Colonic mucosa (tissue), 4 donors: ENCODE data around the gene TMEM60. TPM values are rescaled to one million over a fixed set of nuclear protein-coding genes. Genes with fewer than 3 reads are reported as not detected.

Experiments
- DNase-seq: peaks from one replicate; pipeline ENCODE4 v3.0.0-alpha.2; 2020
- H3K27ac ChIP-seq: fragments of 200-600 bp; one replicate; pipeline ENCODE4 v1.8.0; 2021
- H3K27me3 ChIP-seq: fragments of 200-600 bp; one replicate; pipeline ENCODE4 v1.8.0; 2021
- H3K36me3 ChIP-seq: fragments of 200-600 bp; one replicate; pipeline ENCODE4 v1.8.0; 2021
- H3K4me1 ChIP-seq: fragments of 200-600 bp; one replicate; pipeline ENCODE4 v1.8.0; 2021; ENCODE audit warnings: mild to moderate bottlenecking
- H3K4me3 ChIP-seq: fragments of 200-600 bp; one replicate; pipeline ENCODE4 v1.8.0; 2021
- H3K9ac ChIP-seq, 2 donors: one replicate each; pipeline ENCODE4 v1.7.0; 2013; ENCODE audit warnings: control low read depth in 2 of 2, low read depth in 2 of 2, low read length in 2 of 2
- H3K9me3 ChIP-seq: fragments of 200-600 bp; one replicate; pipeline ENCODE4 v1.8.0; 2021
- intact Hi-C: fragments of 100-400 bp; cut with DNase I; formaldehyde crosslinking; loops from one replicate; pipeline ENCODE4 v1.14.1; 2022
- total RNA-seq, 2 donors: library from RNA; stranded (reverse); fragmentation: NEBNext Ultra II Directional in 1 of 2; extraction: Animal tissue kit (Norgen Biotek cat#: 25700) in 1 of 2; gene quantifications; one replicate each; pipeline ENCODE4 v1.2.1, GENCODE V29; 2021
- TF ChIP-seq, protein P1 (sequence below): fragments of 200-600 bp; IDR thresholded peaks from one replicate; pipeline ENCODE4 v1.8.0; 2022; ENCODE audit warnings: antibody characterized with exemption, mild to moderate bottlenecking
- donor health status: healthy.
- donor health status: DM: no; HTN: no; CAD: no.
- donor health status: DM: no; HTN: no; CAD: no.

TMEM60 gene
- total RNA-seq, 2 donors from 2014 or later, result 12.6 to 19.8 TPM

GRCh38 chr7:77752016-77752415 lies 46.2 kb downstream of the TMEM60 start:
- no peaks in the 10 kb centered on the region for H3K9me3 ChIP-seq
- no peak overlapping the region for H3K9ac ChIP-seq
- H3K4me3 ChIP-seq, result no peak overlapping the region
- TF ChIP-seq, protein P1, sequence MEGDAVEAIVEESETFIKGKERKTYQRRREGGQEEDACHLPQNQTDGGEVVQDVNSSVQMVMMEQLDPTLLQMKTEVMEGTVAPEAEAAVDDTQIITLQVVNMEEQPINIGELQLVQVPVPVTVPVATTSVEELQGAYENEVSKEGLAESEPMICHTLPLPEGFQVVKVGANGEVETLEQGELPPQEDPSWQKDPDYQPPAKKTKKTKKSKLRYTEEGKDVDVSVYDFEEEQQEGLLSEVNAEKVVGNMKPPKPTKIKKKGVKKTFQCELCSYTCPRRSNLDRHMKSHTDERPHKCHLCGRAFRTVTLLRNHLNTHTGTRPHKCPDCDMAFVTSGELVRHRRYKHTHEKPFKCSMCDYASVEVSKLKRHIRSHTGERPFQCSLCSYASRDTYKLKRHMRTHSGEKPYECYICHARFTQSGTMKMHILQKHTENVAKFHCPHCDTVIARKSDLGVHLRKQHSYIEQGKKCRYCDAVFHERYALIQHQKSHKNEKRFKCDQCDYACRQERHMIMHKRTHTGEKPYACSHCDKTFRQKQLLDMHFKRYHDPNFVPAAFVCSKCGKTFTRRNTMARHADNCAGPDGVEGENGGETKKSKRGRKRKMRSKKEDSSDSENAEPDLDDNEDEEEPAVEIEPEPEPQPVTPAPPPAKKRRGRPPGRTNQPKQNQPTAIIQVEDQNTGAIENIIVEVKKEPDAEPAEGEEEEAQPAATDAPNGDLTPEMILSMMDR, result no peak
- H3K27me3 ChIP-seq, result no peaks in the 10 kb centered on the region
- H3K36me3 ChIP-seq, result no peaks in the 10 kb centered on the region
- H3K27ac ChIP-seq, result no peak overlapping the region
- no peaks in the 10 kb centered on the region for H3K4me1 ChIP-seq
- no peak for DNase-seq
- intact Hi-C loops, result loop anchor here (10.0 kb wide), 1 partner anchor 47 kb away; no protein-coding TSS in a partner anchor

GRCh38 chr7:77747718-77748117 lies 50.5 kb downstream of the TMEM60 start:
- Histone ChIP-seq H3K9ac (no peak overlapping the region), H3K27ac (no peak overlapping the region), H3K36me3 (no peaks in the 10 kb centered on the region), H3K9me3 (no peaks in the 10 kb centered on the region), H3K4me3 (no peak overlapping the region), H3K27me3 (no peaks in the 10 kb centered on the region), H3K4me1 (no peaks in the 10 kb centered on the region)
- no peak for DNase-seq
- TF ChIP-seq, protein P1, result no peak
- intact Hi-C loops, result no loop called here

- H3K4me1 ChIP-seq, result no peaks in the 10 kb centered on the region
- H3K36me3 ChIP-seq, result no peaks in the 10 kb centered on the region
- intact Hi-C loops, result no loop called here
- H3K9ac ChIP-seq, result no peak overlapping the region
- no peak overlapping the region for H3K4me3 ChIP-seq
- DNase-seq, result no peak
- H3K9me3 ChIP-seq, result no peaks in the 10 kb centered on the region
- H3K27me3 ChIP-seq, result no peaks in the 10 kb centered on the region
- no peak overlapping the region for H3K27ac ChIP-seq
- TF ChIP-seq, protein P1, result no peak
Measured at GRCh38 chr7:77747178-77747577, 51.1 kb downstream of the TMEM60 start.

DNA sequence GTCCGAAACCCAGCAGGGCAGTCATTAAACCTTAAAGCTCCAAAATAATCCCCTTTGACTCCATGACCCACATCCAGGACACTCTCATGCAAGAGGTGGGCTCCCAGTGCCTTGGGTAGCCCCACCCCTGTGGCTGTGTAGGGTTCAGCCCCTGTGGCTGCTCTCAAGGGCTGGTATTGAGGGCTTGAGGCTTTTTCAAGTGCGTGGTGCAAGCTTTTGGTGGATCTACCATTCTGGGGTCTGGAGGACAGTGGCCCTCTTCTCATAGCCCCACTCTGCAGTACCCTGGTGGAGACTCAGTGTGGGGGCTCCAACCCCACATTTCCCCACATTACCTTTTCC lies 51.4 kb downstream of the TMEM60 start:
- no peaks in the 10 kb centered on the region for H3K36me3 ChIP-seq
- H3K27ac ChIP-seq, result no peak overlapping the region
- DNase-seq, result no peak
- H3K27me3 ChIP-seq, result no peaks in the 10 kb centered on the region
- intact Hi-C loops, result no loop called here
- H3K9ac ChIP-seq, result no peak overlapping the region
- TF ChIP-seq, protein P1, result no peak
- H3K4me1 ChIP-seq, result no peaks in the 10 kb centered on the region
- H3K4me3 ChIP-seq, result no peak overlapping the region
- H3K9me3 ChIP-seq, result no peaks in the 10 kb centered on the region

DNA sequence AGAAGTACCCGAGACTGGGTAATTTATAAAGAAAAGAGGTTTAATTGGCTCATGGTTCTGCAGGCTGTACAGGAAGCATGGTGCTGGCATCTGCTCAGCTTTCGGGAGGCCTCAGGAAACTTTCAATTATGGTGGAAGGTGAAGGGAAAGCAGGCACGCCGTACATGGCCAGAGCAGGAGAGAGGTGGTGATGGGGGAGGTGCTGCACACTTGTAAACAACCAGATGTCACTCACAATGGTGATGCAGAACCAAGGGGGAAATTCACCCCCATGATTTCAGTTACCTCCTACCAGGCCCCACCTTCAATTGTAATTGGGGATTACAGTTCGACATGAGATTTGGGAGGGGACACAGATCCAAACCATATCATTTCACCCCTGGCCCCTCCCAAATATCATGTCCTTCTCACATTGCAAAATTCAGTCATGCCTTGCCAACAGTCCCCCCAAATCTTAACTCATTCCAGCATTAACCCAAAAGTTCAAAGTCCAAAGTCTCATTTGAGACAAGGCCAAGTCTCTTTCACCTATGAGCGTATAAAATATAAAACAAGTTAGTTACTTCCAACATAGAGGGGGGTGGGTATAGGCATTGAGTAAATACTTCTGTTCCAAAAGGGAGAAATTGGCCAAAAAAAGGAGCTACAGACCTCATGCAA lies 51.9 kb downstream of the TMEM60 start:
- Histone ChIP-seq H3K27me3 (no peaks in the 10 kb centered on the region), H3K4me1 (no peaks in the 10 kb centered on the region), H3K27ac (no peak overlapping the region), H3K9ac (no peak overlapping the region), H3K4me3 (no peak overlapping the region), H3K36me3 (no peaks in the 10 kb centered on the region), H3K9me3 (no peaks in the 10 kb centered on the region)
- no peak for DNase-seq
- intact Hi-C loops, result no loop called here
- TF ChIP-seq, protein P1, result no peak
